Central memory CD4-positive, alpha-beta T cell (primary cell): ENCODE results near the gene GOLGA6C.
A peak's percentile ranks its signal among the peaks of the same experiment; 100 is the strongest.
"Not testable (repeated sequence)": the region's sequence is repeated elsewhere in the genome, so short reads cannot be mapped to it uniquely, and the experiment has no call there.

Experiments used
- DNase-seq: peaks from one replicate; pipeline ENCODE4 v3.0.0; 2022

The GOLGA6C gene

DNA sequence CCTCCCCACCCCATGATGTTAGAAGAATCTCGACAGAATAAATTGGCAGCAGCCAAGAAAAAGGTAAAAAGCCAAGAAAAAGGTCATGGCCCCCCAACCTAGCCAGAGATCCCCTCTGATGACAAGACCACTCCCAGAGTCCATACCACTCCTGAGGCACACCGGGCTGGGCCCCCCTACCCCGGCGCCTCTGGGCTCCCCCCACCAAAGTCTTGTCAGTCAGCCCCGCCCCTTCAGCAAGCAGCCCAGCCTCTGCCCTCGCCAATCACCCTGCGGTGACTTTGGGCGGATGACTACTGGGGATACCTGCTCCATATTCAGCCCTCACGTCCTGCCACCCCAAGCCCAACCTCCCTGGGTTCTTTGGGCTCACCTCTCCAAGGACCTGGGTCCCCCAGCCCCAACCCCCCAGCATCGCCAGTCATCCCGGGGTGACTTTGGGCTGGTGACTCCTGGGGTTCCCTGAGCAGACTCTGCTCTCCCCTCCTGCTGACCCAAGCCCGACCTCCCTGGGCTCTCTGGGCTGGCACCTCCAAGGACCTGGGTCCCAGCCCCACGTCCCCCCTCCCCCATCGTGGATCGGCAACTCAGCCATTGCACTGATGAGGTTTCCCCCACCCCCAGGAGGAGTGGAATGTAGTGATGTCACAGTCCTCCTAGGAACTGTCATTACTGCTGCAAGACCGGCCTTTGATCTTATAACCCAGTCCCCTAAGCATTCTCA, 648 bp downstream of the GOLGA6C start:
- not testable (repeated sequence) for DNase-seq

DNA sequence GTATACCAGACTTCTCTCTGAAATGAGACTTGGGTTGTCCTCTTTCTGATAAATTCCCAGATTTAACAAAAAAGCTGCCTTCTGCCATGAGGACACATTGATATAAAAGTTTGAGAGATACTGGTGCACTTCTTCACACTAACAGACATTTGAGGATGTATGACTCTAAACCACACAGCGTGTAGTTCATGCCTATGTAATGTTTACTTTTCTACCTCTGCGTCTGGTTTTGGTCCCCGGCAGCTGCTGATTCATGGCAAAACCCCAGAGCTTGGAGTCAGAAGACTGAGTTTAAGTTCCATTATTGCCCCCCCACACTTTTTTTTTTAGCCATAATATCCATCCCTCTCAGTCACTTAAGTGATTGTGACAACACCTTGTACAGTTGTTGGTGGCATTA, 1.7 kb downstream of the GOLGA6C start:
- DNase-seq = not testable (repeated sequence)

DNA sequence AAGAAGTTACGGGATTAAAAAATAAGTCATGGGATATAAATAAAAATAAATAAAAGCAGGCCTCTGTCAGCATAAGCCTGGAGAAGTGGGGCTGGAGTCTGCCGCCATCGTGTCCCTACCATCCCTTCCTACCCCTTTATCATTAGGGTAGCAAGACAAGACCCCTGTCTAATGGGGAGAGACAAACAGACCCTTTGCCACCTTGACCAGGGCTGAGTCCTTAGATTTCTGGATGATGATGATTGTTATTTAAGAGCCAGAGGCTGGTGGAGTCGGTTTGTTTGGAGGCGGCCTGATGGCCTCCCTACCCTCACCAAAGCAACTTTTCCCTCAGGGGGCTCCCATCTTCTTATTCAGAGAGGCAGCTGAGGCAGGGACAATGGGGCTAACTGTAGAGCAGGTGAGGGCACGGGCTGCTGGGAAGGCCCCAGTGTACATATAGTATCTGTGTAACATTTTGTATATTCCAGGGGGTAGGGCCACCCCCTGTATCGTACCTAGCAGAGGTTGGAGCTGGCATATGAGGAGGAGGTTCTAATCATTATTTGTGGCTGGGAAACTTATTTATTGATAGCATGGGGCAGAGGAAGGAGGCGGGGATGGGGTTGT, 15.7 kb downstream of the GOLGA6C start:
- DNase-seq = not testable (repeated sequence)

DNA sequence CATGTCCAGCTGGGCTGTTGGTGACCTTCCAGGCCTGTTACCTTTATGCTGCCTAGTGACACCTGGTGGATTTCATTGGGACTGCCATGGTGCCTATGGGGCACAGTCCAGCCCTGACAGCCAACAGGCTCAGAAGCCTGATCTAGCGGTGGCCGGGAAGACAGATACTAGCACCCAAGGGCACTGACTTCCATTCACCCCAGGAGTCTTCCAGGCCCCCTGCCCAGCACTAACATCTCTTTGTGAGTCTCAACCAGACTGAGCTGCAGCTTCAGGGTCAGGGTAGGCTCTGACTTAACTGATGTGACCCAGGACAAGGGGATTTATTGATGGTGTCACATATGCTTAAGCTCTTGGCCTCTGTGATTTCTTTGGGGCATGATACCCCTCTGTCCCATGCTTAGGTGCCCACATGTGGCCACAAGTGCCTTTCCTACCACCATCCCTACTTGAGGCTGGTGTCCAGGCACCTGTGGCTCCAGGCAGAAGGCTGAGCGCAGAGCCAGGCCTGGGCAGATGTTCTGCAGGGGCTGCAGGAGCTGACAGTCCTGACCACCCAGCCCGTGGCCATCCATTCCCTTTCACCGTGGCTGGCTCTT, 16.5 kb downstream of the GOLGA6C start:
- DNase-seq = not testable (repeated sequence)

DNA sequence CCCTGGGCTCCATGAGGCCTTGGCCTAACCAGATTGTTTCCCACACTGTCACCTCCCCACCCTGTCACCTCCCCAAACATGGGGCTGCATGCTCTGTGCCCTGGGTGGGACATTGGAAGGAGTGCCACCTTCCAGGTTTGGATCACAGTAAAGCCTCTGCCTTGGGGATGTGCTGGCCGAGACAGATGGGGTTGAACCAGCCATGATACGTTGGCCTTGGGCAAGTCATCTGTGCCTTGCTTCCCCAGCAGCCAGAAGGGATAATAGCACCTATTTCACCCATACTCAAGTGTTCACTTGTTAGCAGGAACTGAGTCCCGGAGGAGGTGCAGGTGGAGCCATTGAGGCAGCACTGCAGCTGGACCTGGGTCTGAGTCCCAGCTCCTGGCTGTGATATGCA, 17.5 kb downstream of the GOLGA6C start:
- DNase-seq = not testable (repeated sequence)

DNA sequence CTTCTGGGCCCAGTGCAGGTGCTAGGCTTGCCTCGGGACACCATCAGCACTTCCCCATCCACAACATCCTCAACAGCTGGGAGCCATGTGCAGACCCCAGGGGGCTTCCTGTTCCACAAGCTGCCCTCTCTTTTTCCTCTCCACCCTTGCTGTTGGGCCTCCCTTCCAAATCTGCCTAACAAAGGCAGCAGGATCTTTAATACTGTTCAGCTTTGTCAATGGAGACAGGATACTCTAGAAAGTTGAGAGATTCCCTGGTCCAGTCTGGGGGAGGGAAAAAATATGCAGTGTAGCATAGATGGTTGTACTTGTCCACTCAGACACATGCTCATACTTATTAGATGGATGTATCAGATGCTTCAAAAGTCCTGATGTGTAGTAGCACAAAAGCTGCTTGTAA, 20.4 kb downstream of the GOLGA6C start:
- not testable (repeated sequence) for DNase-seq

DNA sequence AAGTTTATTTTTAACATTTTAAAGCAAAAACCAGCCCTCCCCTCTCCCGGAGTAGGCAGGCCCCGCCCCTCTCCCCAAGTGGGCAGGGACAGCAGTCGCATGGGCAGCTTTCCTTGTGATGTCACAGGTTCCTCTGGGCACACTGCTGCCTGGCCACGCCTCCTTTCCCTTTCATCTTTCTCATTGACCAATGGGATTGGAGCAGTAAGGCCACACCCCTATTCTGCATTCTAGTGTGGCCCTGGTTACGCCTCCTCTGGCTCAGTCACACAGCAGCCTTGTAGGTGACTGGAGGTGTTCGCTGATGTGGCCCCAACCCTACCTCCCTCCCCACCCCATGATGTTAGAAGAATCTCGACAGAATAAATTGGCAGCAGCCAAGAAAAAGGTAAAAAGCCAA, 24.4 kb downstream of the GOLGA6C start, which contains the start of gene GOLGA6D:
Gene GOLGA6D (plus strand): TSS at position 264 of the 400 bp plus-strand sequence. CDS start 41 bp downstream, at position 305.
- not testable (repeated sequence) for DNase-seq

DNA sequence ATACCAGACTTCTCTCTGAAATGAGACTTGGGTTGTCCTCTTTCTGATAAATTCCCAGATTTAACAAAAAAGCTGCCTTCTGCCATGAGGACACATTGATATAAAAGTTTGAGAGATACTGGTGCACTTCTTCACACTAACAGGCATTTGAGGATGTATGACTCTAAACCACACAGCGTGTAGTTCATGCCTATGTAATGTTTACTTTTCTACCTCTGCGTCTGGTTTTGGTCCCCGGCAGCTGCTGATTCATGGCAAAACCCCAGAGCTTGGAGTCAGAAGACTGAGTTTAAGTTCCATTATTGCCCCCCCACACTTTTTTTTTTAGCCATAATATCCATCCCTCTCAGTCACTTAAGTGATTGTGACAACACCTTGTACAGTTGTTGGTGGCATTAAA, 26.0 kb downstream of the GOLGA6C start:
- DNase-seq = not testable (repeated sequence)

DNA sequence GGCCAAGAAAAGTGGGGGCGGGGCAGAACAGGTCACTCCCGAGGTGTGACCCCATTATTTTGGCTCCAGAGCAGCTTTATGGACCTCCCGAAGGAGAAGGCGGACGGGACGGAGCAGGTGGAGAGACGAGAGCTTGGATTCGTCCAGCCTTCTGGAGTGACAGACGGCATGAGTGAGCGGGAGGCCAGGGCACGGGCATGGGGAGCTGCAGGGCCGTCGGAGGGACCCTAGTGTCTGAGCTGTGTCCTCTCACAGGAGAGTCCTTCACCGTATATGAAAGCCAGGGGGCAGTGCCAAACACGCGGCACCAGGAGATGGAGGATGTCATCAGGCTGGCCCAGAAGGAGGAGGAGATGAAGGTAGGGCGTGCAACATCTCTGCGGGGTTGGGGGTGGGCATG, 35.5 kb downstream of the GOLGA6C start:
- DNase-seq = not testable (repeated sequence)

DNA sequence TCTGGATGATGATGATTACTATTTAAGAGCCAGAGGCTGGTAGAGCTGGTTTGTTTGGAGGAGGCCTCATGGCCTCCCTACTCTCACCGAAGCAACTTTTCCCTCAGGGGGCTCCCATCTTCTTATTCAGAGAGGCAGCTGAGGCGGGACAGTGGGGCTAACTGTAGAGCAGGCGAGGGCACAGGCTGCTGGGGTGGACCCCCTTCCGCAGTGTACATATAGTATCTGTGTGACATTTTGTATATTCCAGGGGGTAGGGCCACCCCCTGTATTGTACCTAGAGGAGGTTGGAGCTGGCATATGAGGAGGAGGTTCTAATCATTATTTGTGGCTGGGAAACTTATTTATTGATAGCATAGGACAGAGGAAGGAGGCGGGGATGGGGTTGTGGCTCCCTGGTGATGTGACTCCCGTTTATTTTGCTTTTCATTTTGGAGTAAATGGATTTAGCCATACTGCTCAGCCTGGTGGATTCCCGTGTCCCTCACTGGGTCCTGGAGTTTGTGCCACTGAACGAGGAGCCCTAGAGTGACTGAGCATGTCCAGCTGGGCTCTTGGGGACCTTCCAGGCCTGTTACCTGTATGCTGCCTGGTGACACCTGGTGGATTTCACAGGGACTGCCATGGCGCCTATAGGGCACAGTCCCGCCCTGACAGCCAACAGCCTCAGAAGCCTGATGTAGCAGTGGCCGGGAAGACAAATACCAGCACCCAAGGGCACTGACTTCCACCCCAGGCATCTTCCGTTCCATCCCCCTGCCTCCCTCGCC, 40.6 kb downstream of the GOLGA6C start:
- DNase-seq = peak; percentile 9

DNA sequence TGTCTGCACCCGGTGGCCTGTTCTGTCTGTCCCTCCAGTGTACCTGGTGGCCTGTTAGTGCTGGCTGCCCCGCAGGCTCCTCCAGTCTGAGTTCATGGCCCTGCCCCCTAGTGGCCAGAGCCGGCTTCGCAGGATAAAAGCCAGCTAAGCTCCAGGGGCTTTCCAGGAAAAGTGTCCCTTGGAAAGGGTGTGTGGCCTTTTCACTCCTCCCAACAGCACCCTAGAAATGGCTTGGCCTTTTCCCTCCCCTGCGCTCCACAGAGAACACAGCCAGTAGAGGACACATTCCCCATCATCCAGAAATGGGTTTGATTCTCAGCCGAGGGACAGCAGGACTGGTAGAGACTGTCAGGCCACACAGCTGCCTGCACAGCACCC, 41.2 kb downstream of the GOLGA6C start:
- DNase-seq = peak; percentile 43

DNA sequence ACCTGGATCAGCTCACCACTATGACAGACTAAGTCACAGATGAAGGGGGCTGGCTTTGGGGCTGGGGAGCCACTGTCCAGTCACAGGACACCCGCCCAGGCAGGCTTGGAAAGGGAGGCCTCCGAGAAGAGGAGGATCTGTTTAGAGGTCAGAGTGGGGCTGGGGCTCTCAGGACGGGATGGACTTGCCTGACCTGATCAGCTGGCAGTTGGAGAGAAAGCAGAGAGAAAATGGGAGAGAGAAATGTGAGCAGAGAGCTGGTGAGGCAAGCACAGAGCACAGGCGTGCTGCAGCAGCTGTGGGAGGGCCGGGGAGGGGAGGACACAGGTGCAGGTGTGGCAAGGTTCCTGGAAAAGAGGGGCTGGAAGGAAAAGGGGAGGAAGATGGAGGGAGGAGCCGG, 41.9 kb downstream of the GOLGA6C start:
- DNase-seq = not testable (repeated sequence)

DNA sequence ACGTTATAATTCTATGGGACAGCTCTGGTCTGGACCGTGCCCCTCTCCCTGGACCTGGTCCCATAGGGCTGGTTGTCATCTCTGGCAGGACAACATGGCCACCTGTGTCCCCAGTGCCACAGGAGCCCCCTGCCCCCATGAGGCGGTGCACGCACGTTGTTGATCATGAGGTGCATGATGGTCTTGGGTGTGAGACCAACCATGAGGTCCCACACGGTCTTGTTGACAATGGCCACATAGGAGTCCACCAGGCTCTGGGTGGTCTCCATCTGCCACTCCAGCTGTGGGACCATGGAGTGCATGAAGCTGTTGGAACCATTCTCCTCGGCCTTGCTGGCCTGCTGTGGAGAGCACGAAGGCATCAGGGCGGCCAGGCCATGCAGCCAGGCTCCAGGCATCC, 44.2 kb downstream of the GOLGA6C start:
- no peak for DNase-seq

DNA sequence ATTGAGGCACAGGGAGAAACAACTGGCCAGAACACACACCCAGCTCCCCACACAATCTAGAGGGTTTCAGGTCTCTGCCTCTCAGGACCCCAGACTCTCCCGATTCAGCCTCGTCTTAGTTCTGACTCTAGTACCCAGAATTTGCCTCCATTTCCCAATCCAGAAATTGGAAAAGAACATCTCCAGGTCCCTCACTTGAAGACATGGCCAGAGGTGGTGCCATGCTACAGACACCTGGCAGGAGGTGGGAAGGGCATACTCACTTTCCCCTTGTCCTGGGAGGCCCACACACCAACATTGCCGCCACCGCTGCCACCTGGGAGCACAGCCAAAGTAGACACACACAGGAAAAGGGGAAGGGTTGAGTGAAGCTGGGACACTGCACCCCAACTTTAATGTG, 44.6 kb downstream of the GOLGA6C start:
- DNase-seq = not testable (repeated sequence)

DNA sequence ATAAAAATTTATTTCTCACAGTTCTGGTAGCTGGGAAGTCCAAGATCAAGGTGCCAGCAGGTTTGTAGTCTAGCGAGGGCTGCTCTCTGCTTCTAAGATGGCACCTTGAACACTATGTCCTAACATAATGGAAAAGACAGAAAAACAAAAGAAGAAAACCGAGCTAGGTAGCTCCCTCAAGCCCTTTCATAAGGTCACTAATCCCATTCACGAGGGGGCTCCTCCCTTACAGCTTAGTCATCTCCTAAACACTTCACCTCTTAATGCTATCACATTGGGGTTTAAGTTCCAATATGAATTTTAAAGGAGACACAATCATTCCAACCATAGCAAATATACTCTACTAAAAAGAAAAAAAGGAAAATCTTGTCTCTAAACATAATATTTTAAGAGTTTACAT, 48.1 kb downstream of the GOLGA6C start:
- no peak for DNase-seq

DNA sequence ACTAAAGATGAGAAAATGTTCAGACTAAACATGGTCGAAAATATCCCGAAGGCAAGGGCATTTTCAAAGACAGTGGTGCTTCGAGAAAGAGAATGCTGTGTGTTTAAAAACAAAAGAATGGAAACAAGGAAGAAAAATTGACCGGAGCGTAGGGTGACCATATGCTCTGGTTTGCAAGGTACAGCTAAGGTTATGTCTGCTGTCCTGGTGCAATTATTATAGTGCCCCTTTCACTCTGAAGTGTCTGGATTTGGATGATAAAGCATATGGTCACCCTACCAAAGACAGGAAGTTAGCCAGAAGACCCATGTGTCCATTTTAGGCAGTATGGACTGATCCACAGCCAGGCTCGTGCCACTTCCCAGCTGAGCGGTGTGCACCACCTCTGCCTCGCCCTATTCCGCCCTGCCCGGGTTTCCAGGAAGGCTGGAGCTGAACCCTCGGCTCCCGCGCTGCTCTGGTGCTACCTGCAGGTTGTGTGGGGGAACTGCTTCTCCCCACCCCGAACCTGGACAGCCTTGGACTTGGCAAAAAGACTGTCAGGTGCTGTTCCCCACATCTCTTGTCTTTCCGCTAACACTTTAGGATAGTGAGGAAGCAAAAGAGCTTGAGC, 49.8 kb downstream of the GOLGA6C start:
- DNase-seq = no peak

DNA sequence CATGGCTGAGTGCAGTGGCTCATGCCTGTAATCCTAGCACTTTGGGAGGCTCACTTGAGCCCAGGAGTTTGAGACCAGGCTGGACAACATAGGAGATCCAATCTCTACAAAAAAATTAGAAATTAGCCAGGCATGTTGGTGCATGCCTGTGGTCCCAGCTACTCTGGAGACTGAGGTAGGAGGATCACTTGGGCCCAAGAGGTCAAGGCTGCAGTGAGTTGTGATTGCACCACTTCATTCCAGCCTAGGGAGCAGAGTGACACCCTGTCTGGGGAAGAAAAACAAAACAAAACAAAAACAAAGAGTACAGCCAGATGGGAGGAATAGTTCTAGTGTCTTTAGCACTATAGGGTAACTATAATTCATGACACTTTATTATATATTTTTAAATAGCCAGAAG, 51.6 kb downstream of the GOLGA6C start:
- no peak for DNase-seq

DNA sequence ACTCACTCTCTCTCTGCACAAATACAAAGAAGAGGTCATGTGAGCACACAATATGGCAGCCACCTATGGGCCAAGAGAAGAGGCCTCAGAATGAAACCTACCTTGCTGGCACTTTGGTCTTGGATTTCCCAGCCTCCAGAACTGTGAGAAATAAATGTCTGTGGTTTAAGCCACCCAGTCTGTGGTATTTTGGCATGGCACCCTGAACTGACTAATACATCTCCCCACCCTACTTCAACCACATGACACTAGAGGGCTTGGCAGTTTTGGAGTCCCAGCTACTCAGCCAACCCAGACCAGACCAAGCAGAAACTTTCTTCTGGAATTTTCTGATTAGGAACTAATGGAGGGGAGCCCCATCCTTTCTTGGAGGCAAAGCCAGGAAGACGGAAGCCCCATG, 54.4 kb downstream of the GOLGA6C start:
- not testable (repeated sequence) for DNase-seq

DNA sequence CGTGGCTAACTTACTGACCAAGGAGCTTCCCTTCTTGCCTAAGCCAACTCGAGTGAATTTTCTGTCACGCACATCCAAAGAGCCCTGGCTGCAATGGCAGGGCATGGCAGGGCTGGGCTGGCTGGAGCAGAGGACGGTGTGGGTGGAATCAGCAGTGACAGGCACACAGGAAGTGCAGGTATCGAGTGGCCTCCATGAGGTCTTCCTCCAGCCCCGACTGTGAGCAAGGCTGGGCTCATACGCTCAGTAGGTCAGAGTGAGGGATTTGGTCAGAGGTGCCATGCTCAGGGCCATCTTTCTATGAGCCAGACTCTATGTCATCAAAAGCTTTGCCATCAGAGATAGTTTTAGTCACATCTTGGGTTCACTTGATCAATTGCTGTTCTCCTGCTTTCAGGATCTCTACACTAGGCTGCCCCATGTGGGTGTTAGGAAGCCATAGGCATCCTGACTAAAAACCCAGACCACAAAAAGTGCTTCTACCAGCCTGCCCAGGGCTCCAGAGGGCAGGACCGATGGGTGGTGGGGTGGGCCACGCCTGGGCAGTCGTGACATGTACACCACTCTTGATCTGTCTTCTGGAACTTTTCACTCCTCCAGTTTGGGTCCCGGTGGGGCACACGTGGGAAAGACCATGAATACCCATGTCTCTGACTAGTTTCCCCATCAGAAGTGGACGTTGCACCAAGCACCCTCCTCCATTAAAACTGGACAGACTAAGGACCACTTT, 55.1 kb downstream of the GOLGA6C start:
- DNase-seq = no peak

DNA sequence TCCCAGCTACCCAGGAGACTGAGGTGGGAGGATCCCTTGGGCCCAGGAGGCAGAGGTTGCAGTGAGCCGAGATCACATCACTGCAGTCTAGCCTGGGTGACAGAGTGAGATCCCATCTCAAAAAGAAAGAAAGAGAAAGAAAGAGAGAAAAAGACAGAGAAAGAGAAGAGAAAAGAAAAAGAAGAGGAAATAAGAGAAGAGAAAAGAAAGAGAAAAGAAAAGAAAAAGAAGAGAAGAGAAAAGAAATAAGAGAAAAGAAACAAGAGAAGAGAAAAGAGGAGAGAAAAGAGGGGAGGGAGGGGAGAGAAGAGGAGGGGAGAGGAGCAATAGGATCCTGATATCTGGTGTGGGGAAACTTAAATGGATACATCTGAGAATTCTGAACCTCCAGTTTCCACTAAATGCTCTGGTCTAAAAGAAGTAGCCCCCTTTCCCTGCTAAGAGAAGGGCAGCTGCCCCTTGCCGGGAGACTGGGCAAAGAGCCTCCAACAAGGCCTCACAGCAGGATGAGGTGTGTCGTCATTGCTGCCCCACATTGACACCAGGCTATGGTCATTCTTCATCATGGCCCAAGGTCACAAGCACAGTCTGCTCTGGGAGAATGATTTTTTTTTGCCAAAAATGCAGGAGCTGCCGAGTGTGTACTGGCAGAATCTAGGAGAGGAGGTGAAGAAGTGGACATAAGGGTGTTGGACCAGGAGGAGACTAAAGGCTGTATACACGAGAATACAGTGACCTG, 56.6 kb downstream of the GOLGA6C start:
- DNase-seq = no peak

DNA sequence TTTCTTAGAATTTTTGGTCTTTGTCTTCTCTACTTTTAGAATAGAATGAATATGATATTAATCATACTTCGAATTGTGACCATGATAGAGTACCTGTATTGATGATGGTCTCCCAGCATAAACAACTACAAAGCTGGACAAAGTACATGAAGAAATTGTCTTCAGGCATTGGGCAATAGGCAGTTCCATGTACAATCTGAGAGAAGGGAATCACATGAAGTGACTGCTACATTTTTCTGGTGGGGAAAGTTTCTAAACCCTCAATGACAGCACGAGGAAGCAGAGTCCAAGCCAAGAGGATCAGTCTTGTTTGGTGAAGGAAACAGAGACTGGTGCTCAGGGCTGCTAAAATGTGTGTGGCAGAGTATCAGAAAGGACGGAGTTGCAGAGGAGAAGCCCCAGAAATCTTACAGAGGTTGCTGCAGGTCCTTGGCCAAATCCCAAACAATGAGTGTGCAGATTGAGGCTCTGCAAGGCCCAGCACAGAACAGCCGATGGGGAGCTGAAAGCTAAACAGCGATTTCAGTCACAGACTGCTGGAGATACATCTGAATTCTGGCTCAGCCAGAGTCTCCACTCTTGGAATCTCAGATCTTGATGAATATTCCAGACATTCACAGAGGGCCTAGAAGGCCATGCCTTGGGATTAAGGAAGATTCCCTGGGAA, 61.2 kb downstream of the GOLGA6C start:
- DNase-seq = not testable (repeated sequence)
